NCI-H510A treated with DMSO at 0.1 percent for 48 hours (cell line): ENCODE results near the gene SZRD1.
A peak's percentile ranks its signal among the peaks of the same experiment; 100 is the strongest.

Experiments
- DNase-seq: peaks from one replicate; lab custom pipeline; 2025; lab: John Stamatoyannopoulos, UW

Gene SZRD1

DNA sequence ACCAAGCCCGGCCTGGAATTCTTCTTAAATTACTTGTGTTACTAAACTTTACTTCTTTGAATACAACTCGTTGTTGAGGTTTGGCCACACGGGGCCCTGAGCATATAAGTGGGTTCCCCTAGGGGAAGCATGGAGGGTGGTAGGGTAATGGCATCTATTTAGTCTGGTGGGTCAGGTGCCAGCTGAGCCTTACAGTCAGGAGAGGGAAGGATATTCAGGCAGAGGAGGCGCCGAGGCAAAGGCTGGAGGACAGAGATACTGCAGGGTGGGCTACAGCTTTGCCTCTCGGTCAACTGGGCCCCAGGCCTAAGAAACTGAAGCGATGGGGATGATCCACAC is 73.1 kb downstream of the SZRD1 start:
- no peak for DNase-seq

DNA sequence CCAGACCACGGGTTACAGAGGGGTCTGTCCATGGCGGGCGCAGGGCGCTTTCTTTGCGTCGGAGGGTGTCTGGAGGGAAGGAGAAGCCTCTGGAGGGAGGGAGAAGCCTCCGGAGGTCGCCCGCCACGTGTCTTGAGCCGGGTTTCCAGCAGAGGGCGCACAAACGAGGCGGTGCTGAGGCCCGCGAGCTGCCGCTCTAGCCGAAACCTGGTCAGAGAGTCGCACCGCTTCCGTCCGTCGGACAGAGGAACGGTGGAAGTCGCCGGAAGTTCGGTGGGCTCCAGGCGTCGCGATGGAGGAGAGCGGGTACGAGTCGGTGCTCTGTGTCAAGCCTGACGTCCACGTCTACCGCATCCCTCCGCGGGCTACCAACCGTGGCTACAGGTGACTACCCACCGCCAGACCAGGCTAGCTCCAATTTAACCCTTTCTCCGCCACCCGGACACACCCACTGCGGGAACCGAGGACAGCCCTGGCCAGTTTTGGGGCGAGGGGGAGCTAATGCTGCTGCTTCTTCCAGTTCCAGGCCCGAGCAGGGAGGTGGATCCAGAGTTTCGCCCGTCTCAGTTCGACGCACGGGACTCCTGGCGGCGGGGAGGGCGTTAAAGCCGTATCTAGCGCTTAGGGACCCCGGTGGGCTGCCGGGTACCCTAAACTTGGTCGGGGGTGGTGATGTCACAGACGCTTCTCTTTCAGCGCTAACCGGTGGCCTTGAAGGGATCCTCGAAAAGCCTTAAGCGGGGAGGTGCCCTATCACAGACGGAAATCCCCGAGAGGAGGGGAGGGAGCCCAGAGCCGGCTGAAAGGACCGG is 73.6 kb downstream of the SZRD1 start, which contains the start of gene NECAP2:
TSS of gene NECAP2 (plus strand) at position 255 of the 812 bp plus-strand sequence. CDS start at position 293, 38 bp downstream.
- peak; percentile 99 for DNase-seq

- no peak for DNase-seq
Observed at GRCh38 chr1:16441282-16441665, 74.2 kb downstream of the SZRD1 start.

DNA sequence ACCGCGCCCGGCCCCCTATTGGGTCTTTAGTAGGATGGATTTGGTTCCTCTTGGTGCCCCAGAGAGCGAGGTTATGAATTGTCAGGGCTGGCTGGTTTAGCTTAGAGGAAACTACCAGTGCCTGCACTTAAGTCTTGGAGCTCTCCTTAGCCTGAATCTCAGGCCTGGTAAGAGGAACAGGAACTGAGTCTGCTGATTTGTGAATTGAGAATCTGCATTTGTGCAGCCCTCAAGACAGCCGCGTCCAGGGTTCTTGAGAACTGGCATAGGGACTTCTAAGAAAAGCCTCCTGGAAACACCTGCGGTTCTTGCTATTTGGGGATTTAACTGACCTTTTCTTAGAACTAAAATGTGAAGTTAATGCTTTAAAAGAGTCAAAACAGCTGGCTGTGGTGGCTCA is 75.2 kb downstream of the SZRD1 start:
- no peak for DNase-seq

DNA sequence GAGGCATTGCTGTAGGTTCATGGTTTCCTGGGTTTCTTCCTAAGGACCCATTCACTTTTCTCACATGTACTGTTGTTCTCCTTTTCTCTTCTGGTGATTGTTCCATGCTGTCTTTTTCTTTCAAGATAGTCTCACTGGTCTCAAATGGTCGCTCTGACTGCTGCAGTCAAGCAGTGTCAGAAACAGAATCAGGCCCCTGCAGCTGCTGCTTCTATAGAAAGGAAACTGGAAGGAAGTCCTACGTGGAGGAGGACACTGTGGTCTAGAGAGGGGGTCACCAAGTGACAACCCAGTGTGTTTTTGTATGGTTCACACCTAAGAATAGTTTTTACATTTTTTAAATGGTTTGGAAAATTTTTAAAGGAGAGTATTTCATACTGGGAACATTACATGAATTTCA is 75.9 kb downstream of the SZRD1 start:
- no peak for DNase-seq

DNA sequence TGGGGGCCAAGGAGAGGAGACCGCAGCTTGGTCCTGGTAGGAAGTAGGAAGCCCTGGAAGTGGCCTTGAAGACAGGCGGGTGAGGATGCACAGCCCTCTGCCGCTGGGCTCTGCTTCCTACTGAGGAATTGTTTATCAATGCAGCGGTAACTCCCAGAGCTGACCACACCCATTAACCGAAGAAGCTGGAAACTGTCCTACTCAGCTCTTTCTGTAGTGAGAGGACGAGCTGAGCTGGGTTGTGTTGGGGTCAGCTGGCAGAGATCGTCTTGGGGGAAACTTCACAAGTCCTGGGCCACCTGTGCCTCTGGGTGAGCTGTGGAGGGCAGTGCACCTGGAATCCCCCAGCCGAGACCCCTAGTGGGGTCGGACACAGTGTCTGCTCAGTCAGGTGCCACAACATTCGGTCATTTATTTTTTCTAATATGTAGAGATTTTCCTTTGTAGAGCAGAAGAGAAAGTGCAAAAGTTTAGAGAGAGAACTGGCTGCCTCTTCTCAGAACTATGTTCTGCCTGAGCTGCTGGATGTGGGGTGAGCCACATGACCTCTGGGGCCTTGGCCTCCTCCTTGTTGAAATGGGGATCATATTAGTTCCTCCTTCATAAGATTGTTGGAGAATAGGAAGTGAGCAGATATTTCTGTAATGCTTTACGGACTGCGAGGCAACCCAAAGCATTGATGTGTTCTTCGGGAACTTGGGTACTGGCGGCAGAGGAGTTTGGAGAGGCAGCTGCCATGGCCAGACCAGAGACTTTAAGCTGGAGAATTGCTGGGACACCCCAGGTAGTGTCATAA is 77.1 kb downstream of the SZRD1 start:
- no peak for DNase-seq

GRCh38 chr1:16445052-16445451 is 78.0 kb downstream of the SZRD1 start:
- no peak for DNase-seq

GRCh38 chr1:16446116-16446515 is 79.1 kb downstream of the SZRD1 start:
- DNase-seq = no peak

DNA sequence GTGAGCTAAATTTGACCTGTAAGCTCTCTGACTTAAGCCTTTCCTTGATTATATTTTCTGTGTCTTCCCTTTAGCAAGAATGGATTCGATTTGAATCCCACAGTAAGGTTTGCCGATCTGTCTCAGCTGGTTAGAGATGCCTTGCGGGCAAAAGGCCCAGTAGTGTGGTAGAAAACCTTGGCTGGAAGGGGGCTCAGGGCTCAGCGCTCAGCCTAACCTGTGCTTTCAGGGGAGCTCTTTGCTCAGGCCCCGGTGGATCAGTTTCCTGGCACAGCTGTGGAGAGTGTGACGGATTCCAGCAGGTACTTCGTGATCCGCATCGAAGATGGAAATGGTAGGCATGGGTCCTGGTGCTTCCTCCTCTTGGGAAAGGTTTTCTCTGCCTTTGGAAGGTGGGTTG is 80.6 kb downstream of the SZRD1 start:
- no peak for DNase-seq
